ENCODE measurements around the gene EMD.
"Not testable (repeated sequence)": the region's sequence is repeated elsewhere in the genome, so short reads cannot be mapped to it uniquely, and the experiment has no call there.

Gene EMD

GRCh38 chrX:154378799-154379568, at the start of gene EMD:
Gene EMD, plus strand, starts transcription at chrX:154379295. Its CDS starts 190 bp downstream, at chrX:154379485.
- peak; percentile 100 for DNase-seq

GRCh38 chrX:154332561-154332960, 46.5 kb upstream of the EMD start:
- no peak for DNase-seq

- DNase-seq, result no peak
Measured at GRCh38 chrX:154333116-154333515, 46.0 kb upstream of the EMD start.

- DNase-seq, result no peak
Measured at GRCh38 chrX:154333837-154334271, 45.2 kb upstream of the EMD start.

GRCh38 chrX:154334496-154334895, 44.6 kb upstream of the EMD start:
- DNase-seq, result no peak

GRCh38 chrX:154341399-154342298, 37.4 kb upstream of the EMD start:
- not testable (repeated sequence) for DNase-seq

- DNase-seq, result not testable (repeated sequence)
Measured at GRCh38 chrX:154343063-154343462, 36.0 kb upstream of the EMD start.

- DNase-seq, result not testable (repeated sequence)
Measured at GRCh38 chrX:154343620-154344019, 35.5 kb upstream of the EMD start.

- no peak for DNase-seq
Measured at GRCh38 chrX:154348114-154348531, 31.0 kb upstream of the EMD start.

- DNase-seq, result no peak
Measured at GRCh38 chrX:154348646-154349358, 30.3 kb upstream of the EMD start.

- no peak for DNase-seq
Measured at GRCh38 chrX:154349359-154349935, 29.6 kb upstream of the EMD start.

GRCh38 chrX:154349979-154350378, 29.1 kb upstream of the EMD start:
- DNase-seq, result no peak

- DNase-seq, result no peak
Measured at GRCh38 chrX:154350429-154351182, 28.5 kb upstream of the EMD start.

- no peak for DNase-seq
Measured at GRCh38 chrX:154351183-154352011, 27.7 kb upstream of the EMD start.

- DNase-seq, result no peak
Measured at GRCh38 chrX:154352012-154352401, 27.1 kb upstream of the EMD start.

- no peak for DNase-seq
Measured at GRCh38 chrX:154352466-154352865, 26.6 kb upstream of the EMD start.

GRCh38 chrX:154353172-154353843, 25.8 kb upstream of the EMD start:
- DNase-seq, result no peak

- DNase-seq, result no peak
Measured at GRCh38 chrX:154354013-154354412, 25.1 kb upstream of the EMD start.

GRCh38 chrX:154354516-154354915, 24.6 kb upstream of the EMD start:
- DNase-seq, result no peak

- no peak for DNase-seq
Measured at GRCh38 chrX:154355094-154355775, 23.9 kb upstream of the EMD start.
